ENCODE measurements around the gene CDKN2B. TPM values are rescaled to one million over a fixed set of nuclear protein-coding genes. Genes with fewer than 3 reads are reported as not detected.

CDKN2B gene
- total RNA-seq, 1 donor from 2014 or later: not detected

- H3K27ac ChIP-seq (ENCODE audit: low read depth, low read length): no peak overlapping the region
- no peaks in the 10 kb centered on the region for H3K36me3 ChIP-seq (ENCODE audit: control insufficient read depth in 3 of 3, insufficient read depth in 3 of 3, low read length in 3 of 3)
- H3K9ac ChIP-seq (ENCODE audit: low read depth in 1 of 3, low read length in 3 of 3): no peak overlapping the region
- peaks cover 5 to 12% (median 11%) of the 10 kb centered on the region in 3 donors for H3K4me1 ChIP-seq (ENCODE audit: control insufficient read depth in 3 of 3, insufficient read depth in 3 of 3, low read length in 3 of 3)
- H3K9me3 ChIP-seq (ENCODE audit: control insufficient read depth in 3 of 3, low read length in 3 of 3): no peaks in the 10 kb centered on the region
- H3K4me3 ChIP-seq (ENCODE audit: low read length in 3 of 3): no peak overlapping the region
- peaks cover 2 to 14% (median 11%) of the 10 kb centered on the region in 3 donors for H3K27me3 ChIP-seq (ENCODE audit: control insufficient read depth in 3 of 3, insufficient read depth in 3 of 3, low read length in 3 of 3)
These were observed 12.7 kb downstream of the CDKN2B start for GRCh38 chr9:21996438-21996837.

DNA sequence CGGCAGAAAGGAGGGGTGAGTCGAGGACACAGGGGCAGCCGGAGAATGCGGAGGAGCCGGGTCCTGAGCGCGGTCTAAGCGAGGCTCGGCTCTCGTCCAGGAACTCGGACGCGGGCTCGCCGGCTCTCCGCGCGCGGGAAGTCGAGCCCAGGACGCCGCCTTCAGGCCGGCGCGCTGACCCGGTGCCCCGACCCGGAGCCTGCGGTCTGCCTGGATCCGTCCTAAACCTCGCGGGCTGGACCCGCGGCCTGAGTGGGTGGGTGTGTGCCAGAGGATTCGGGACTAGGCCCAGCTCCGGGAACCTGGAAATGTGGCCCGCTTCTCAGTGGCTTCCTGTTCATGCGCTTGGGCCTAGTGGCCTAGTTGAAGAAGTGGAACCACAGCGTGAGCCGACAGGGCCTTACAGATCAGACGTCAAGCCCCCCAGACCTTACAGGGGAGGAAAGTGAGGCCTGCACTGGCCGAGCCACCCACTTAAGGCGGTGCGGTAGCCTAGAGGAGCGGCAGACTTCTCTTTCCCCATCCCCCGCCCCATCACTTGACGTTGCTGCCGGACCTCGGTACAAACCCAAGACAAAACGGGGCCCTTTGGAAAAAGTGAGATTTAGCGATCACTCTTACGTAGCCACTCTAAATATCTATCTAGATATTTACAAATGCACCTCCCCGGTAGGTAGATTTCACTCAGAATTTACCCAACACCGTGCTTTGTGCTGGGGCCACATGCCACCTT lies 13.3 kb downstream of the CDKN2B start:
- peaks cover 6 to 16% (median 11%) of the 10 kb centered on the region in 3 donors for H3K27me3 ChIP-seq (ENCODE audit: control insufficient read depth in 3 of 3, insufficient read depth in 3 of 3, low read length in 3 of 3)
- no peaks in the 10 kb centered on the region for H3K36me3 ChIP-seq (ENCODE audit: control insufficient read depth in 3 of 3, insufficient read depth in 3 of 3, low read length in 3 of 3)
- H3K4me1 ChIP-seq (ENCODE audit: control insufficient read depth in 3 of 3, insufficient read depth in 3 of 3, low read length in 3 of 3): peaks cover 5 to 12% (median 11%) of the 10 kb centered on the region in 3 donors
- H3K27ac ChIP-seq (ENCODE audit: low read depth, low read length): peak overlapping the region; percentile 72
- H3K9me3 ChIP-seq (ENCODE audit: control insufficient read depth in 3 of 3, low read length in 3 of 3): no peaks in the 10 kb centered on the region
- peak overlapping the region; percentile 69 to 74 (median 73) for H3K9ac ChIP-seq (ENCODE audit: low read depth in 1 of 3, low read length in 3 of 3)
- H3K4me3 ChIP-seq (ENCODE audit: low read length in 3 of 3): peak overlapping the region; percentile 79 to 87 (median 85)

GRCh38 chr9:21995006-21995665 lies 14.0 kb downstream of the CDKN2B start:
- Histone ChIP-seq H3K9ac (ENCODE audit: low read depth in 1 of 3, low read length in 3 of 3) (peak overlapping the region; percentile 69 to 74 (median 73)), H3K9me3 (ENCODE audit: control insufficient read depth in 3 of 3, low read length in 3 of 3) (no peaks in the 10 kb centered on the region), H3K36me3 (ENCODE audit: control insufficient read depth in 3 of 3, insufficient read depth in 3 of 3, low read length in 3 of 3) (no peaks in the 10 kb centered on the region), H3K4me3 (ENCODE audit: low read length in 3 of 3) (peak overlapping the region; percentile 79 to 87 (median 85)), H3K27ac (ENCODE audit: low read depth, low read length) (peak overlapping the region; percentile 72), H3K4me1 (ENCODE audit: control insufficient read depth in 3 of 3, insufficient read depth in 3 of 3, low read length in 3 of 3) (peaks cover 5 to 12% (median 11%) of the 10 kb centered on the region in 3 donors), H3K27me3 (ENCODE audit: control insufficient read depth in 3 of 3, insufficient read depth in 3 of 3, low read length in 3 of 3) (peaks cover 11 to 21% (median 13%) of the 10 kb centered on the region in 3 donors)

GRCh38 chr9:21994556-21995005 lies 14.5 kb downstream of the CDKN2B start, which contains the start of gene CDKN2B-AS1:
Gene CDKN2B-AS1, plus strand, starts transcription at chr9:21994791.
- H3K4me3 ChIP-seq (ENCODE audit: low read length in 3 of 3): peak within 1 kb of the TSS; percentile 79 to 87 (median 85)
- H3K27me3 ChIP-seq (ENCODE audit: control insufficient read depth in 3 of 3, insufficient read depth in 3 of 3, low read length in 3 of 3): peaks cover 17 to 27% (median 18%) of the 10 kb centered on the region in 3 donors
- H3K9ac ChIP-seq (ENCODE audit: low read depth in 1 of 3, low read length in 3 of 3): peak within 1 kb of the TSS; percentile 69 to 74 (median 73)
- peak within 1 kb of the TSS; percentile 72 for H3K27ac ChIP-seq (ENCODE audit: low read depth, low read length)
- H3K36me3 ChIP-seq (ENCODE audit: control insufficient read depth in 3 of 3, insufficient read depth in 3 of 3, low read length in 3 of 3): no peaks in the 10 kb centered on the region
- H3K4me1 ChIP-seq (ENCODE audit: control insufficient read depth in 3 of 3, insufficient read depth in 3 of 3, low read length in 3 of 3): peaks cover 5 to 12% (median 11%) of the 10 kb centered on the region in 3 donors
- no peaks in the 10 kb centered on the region for H3K9me3 ChIP-seq (ENCODE audit: control insufficient read depth in 3 of 3, low read length in 3 of 3)

DNA sequence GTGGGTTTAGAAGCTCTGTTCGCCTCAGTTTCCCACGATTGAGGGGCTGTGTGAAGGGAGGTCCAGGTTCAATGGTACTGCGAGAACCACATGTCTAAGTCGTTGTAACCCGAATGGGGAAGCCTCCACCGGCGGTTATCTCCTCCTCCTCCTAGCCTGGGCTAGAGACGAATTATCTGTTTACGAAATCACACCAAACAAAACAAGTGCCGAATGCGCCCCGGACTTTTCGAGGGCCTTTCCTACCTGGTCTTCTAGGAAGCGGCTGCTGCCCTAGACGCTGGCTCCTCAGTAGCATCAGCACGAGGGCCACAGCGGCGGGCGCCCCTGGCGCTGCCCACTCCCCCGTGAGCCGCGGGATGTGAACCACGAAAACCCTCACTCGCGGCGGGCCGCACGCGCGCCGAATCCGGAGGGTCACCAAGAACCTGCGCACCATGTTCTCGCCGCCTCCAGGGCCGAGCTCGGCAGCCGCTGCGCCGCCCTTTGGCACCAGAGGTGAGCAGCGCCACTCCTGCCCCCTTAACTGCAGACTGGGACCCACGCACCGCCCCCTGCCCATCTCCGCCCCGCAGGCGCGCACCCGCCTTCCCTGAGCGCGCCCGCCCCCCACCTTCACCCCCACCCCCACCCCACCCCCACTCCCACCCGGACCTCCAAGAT lies 15.1 kb downstream of the CDKN2B start, which contains the start of gene CDKN2A:
TSS of gene CDKN2A (minus strand) at position 500 of the 663 bp plus-strand sequence.
- Histone ChIP-seq H3K27me3 (ENCODE audit: control insufficient read depth in 3 of 3, insufficient read depth in 3 of 3, low read length in 3 of 3) (peaks cover 22 to 31% (median 24%) of the 10 kb centered on the region in 3 donors), H3K4me1 (ENCODE audit: control insufficient read depth in 3 of 3, insufficient read depth in 3 of 3, low read length in 3 of 3) (peaks cover 5 to 12% (median 11%) of the 10 kb centered on the region in 3 donors), H3K4me3 (ENCODE audit: low read length in 3 of 3) (peak within 1 kb of the TSS; percentile 79 to 87 (median 85)), H3K9me3 (ENCODE audit: control insufficient read depth in 3 of 3, low read length in 3 of 3) (no peaks in the 10 kb centered on the region), H3K36me3 (ENCODE audit: control insufficient read depth in 3 of 3, insufficient read depth in 3 of 3, low read length in 3 of 3) (no peaks in the 10 kb centered on the region), H3K27ac (ENCODE audit: low read depth, low read length) (peak within 1 kb of the TSS; percentile 72), H3K9ac (ENCODE audit: low read depth in 1 of 3, low read length in 3 of 3) (peak within 1 kb of the TSS; percentile 69 to 74 (median 73))

DNA sequence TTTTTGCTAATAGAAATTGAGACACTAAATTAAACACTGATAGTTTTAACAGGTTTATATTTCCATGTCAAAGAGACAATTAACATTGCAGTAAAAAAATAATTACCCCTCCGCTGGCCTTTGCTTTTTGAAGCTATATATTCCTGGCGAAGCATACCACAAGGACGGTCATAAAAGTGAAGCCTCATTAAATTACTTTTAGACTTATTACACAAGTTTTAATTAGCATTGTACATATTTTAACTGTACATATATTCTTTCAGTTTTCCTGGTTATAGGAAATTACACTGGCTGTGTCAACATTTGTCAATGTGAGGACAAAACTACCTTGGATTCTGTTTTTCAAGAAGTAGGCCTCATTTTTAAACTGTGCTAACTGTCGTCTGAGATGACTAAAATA lies 16.1 kb downstream of the CDKN2B start:
- no peaks in the 10 kb centered on the region for H3K36me3 ChIP-seq (ENCODE audit: control insufficient read depth in 3 of 3, insufficient read depth in 3 of 3, low read length in 3 of 3)
- H3K4me1 ChIP-seq (ENCODE audit: control insufficient read depth in 3 of 3, insufficient read depth in 3 of 3, low read length in 3 of 3): peaks cover 5 to 12% (median 11%) of the 10 kb centered on the region in 3 donors
- no peak overlapping the region for H3K4me3 ChIP-seq (ENCODE audit: low read length in 3 of 3)
- H3K27me3 ChIP-seq (ENCODE audit: control insufficient read depth in 3 of 3, insufficient read depth in 3 of 3, low read length in 3 of 3): peaks cover 27 to 36% (median 31%) of the 10 kb centered on the region in 3 donors
- no peaks in the 10 kb centered on the region for H3K9me3 ChIP-seq (ENCODE audit: control insufficient read depth in 3 of 3, low read length in 3 of 3)
- H3K27ac ChIP-seq (ENCODE audit: low read depth, low read length): no peak overlapping the region
- no peak overlapping the region for H3K9ac ChIP-seq (ENCODE audit: low read depth in 1 of 3, low read length in 3 of 3)

DNA sequence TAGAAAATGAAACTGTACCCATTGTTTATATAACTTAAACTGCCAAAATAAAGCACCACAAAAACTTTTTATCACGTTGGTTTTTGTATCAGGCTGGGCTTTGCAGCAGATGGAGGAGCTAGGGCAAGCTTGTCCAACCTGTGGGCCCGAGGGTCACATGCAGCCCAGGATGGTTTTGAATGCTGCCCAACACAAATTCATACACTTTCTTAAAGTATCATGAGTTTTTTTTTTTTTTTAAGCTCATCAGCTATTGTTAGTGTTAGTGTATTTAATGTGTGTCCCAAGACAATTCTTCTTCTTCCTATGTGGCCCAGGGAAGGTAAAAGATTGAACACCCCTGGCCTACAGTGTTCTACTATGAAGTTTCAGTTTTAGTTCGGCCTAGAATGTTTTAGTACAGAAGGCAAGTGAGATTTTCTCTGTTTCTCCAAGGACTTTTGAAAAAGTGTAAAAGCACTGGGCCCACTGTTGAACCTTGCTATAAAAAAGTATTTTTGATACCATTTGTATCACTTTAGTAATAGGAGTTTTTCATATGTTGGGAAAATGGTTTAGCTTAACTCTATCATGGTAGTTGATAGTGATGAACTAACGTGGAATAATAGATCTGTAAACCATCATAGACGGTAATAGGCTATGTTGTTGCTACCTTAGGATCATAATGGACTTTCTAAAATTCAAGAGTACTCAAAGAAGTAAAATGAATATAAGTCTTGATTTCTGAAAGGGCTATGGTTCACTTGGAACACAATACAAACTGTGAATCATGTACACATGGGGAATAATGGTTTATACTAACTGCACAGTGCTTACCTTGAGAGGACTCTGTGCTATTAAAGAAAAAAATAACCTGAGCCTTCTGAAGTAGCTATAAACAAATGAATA lies 17.8 kb downstream of the CDKN2B start:
- H3K9me3 ChIP-seq (ENCODE audit: control insufficient read depth in 3 of 3, low read length in 3 of 3): no peaks in the 10 kb centered on the region
- H3K4me1 ChIP-seq (ENCODE audit: control insufficient read depth in 3 of 3, insufficient read depth in 3 of 3, low read length in 3 of 3): peaks cover 5 to 12% (median 11%) of the 10 kb centered on the region in 3 donors
- no peak overlapping the region for H3K4me3 ChIP-seq (ENCODE audit: low read length in 3 of 3)
- no peak overlapping the region for H3K9ac ChIP-seq (ENCODE audit: low read depth in 1 of 3, low read length in 3 of 3)
- no peak overlapping the region for H3K27ac ChIP-seq (ENCODE audit: low read depth, low read length)
- H3K36me3 ChIP-seq (ENCODE audit: control insufficient read depth in 3 of 3, insufficient read depth in 3 of 3, low read length in 3 of 3): no peaks in the 10 kb centered on the region
- H3K27me3 ChIP-seq (ENCODE audit: control insufficient read depth in 3 of 3, insufficient read depth in 3 of 3, low read length in 3 of 3): peaks cover 31 to 46% (median 37%) of the 10 kb centered on the region in 3 donors

DNA sequence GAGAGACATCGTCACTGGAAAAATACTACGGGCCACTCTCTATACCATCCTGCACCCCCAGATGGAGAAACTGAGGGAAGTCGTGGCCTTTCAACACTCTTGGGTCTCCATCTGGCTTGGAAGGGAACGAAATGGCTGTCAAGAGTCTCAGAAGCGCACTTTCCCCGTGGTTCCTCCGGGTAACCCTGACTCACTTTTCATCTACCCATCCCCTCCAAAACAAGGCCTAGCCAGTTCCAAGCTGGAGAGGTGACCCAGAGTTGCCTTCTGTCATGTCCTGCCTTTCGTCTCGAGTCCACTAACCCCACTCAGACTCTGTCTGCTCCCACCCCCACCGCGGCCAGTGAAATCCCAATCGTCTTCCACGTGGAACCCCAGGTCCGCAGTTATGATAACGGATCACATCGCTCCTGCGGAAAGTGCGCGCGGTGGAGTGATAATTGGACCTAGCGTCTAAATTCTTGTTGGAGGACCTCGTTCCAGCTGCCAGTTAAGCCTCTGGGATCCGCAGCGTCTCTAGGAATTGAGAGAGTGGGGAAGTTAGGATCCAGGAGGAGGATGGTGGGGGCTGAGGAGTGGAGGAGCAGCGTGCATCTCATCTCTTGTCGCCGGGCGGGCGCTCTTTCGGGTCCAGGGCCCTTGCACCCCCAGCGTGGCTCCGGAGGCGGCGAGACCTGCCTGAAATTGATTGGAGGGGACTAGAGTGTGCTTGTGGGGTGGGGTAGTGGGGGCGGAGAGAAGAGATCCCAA lies 19.5 kb downstream of the CDKN2B start:
- Histone ChIP-seq H3K4me1 (ENCODE audit: control insufficient read depth in 3 of 3, insufficient read depth in 3 of 3, low read length in 3 of 3) (peaks cover 5% of the 10 kb centered on the region in 3 donors), H3K9me3 (ENCODE audit: control insufficient read depth in 3 of 3, low read length in 3 of 3) (no peaks in the 10 kb centered on the region), H3K9ac (ENCODE audit: low read depth in 1 of 3, low read length in 3 of 3) (no peak overlapping the region), H3K36me3 (ENCODE audit: control insufficient read depth in 3 of 3, insufficient read depth in 3 of 3, low read length in 3 of 3) (no peaks in the 10 kb centered on the region), H3K27ac (ENCODE audit: low read depth, low read length) (no peak overlapping the region), H3K27me3 (ENCODE audit: control insufficient read depth in 3 of 3, insufficient read depth in 3 of 3, low read length in 3 of 3) (peaks cover 31 to 54% (median 39%) of the 10 kb centered on the region in 3 donors), H3K4me3 (ENCODE audit: low read length in 3 of 3) (no peak overlapping the region)

Data from skeletal muscle tissue (tissue), 4 donors.